Natural killer cell (primary cell): ENCODE data around the gene GP2. TPM values are rescaled to one million over a fixed set of nuclear protein-coding genes. Genes with fewer than 3 reads are reported as not detected.

Source experiments
- ATAC-seq, 3 donors: fragments of 150-1000 bp in 2 of 3; fragments of 200-7000 bp in 1 of 3; cut with Tn5 transposase; 1 replicate in 1 of 3; 2 replicates in 2 of 3; pipeline ENCODE4 v1.10.0; 2021; ENCODE audit warnings: mild to moderate bottlenecking in 2 of 3, moderate library complexity in 2 of 3
- DNase-seq, 2 donors: peaks; one replicate each; pipeline versions ENCODE4 v3.0.0 to v3.0.0-alpha.2; 2013 to 2021; ENCODE audit warnings: mixed read lengths in 1 of 2
- H3K27ac ChIP-seq: one replicate; pipeline ENCODE4 v1.5.1; 2013; ENCODE audit warnings: mild to moderate bottlenecking, low read length
- H3K27me3 ChIP-seq: one replicate; pipeline ENCODE4 v1.6.1; 2013; ENCODE audit warnings: low read length; ENCODE audit not compliant: control insufficient read depth, insufficient read depth
- H3K36me3 ChIP-seq: one replicate; pipeline ENCODE4 v1.6.1; 2013; ENCODE audit warnings: low read length; ENCODE audit not compliant: control insufficient read depth, insufficient read depth
- H3K4me1 ChIP-seq: one replicate; pipeline ENCODE4 v1.6.1; 2013; ENCODE audit warnings: low read length; ENCODE audit not compliant: control insufficient read depth, insufficient read depth
- H3K4me3 ChIP-seq: one replicate; pipeline ENCODE4 v1.5.1; 2013; ENCODE audit warnings: low read length
- H3K9me3 ChIP-seq: one replicate; pipeline ENCODE4 v1.6.1; 2013; ENCODE audit warnings: low read length; ENCODE audit not compliant: control insufficient read depth, insufficient read depth
- H3K27ac Mint-ChIP-seq, 2 donors: one replicate each; pipeline ENCODE4 v1.8.0; 2022; ENCODE audit warnings: mild to moderate bottlenecking in 2 of 2, mixed read lengths in 2 of 2, moderate library complexity in 1 of 2
- H3K27me3 Mint-ChIP-seq, 2 donors: one replicate each; pipeline ENCODE4 v1.8.0; 2022; ENCODE audit warnings: low read depth in 2 of 2, mixed read lengths in 2 of 2
- H3K36me3 Mint-ChIP-seq: one replicate; pipeline ENCODE4 v1.8.0; 2022; ENCODE audit warnings: mixed read lengths
- H3K4me1 Mint-ChIP-seq, 2 donors: one replicate each; pipeline ENCODE4 v1.8.0; 2022; ENCODE audit warnings: mixed read lengths in 2 of 2
- H3K4me3 Mint-ChIP-seq: one replicate; pipeline ENCODE4 v1.8.0; 2022; ENCODE audit warnings: mild to moderate bottlenecking, moderate library complexity, mixed read lengths
- H3K9me3 Mint-ChIP-seq, 2 donors: one replicate each; pipeline ENCODE4 v1.8.0; 2022; ENCODE audit warnings: mixed read lengths in 2 of 2
- CTCF ChIP-seq: fragments of 200-600 bp; IDR thresholded peaks from one replicate; pipeline ENCODE4 v1.8.0; 2022; ENCODE audit warnings: antibody characterized with exemption
- WGBS: methylation state at CpG from one replicate; pipeline ENCODE4 v1.1.7; 2013; ENCODE audit warnings: missing lambda C conversion rate; ENCODE audit not compliant: insufficient coverage; 5-methylcytosine and 5-hydroxymethylcytosine counted together
- intact Hi-C: fragments of 100-400 bp; cut with micrococcal nuclease; formaldehyde crosslinking; loops from one replicate; pipeline ENCODE4 v1.14.2; 2022
- total RNA-seq, 4 donors: library from RNA; stranded (reverse); fragments of 120-200 nt in 1 of 4; gene quantifications; one replicate each; pipeline versions ENCODE4 v1.2.3 to v1.2.4, GENCODE V29; 2013 to 2022

GP2 gene
- total RNA-seq, 3 donors from 2014 or later (not counting 1 experiment from before 2014, with no cell fraction given): not detected

GRCh38 chr16:20329392-20330138 lies 2.3 kb upstream of the GP2 start:
- H3K4me3 Mint-ChIP-seq: no peak overlapping the region

GRCh38 chr16:20326321-20326720 lies 992 bp downstream of the GP2 start:
- intact Hi-C loops: no loop called here
- no peaks in the 10 kb centered on the region for H3K9me3 ChIP-seq
- H3K36me3 ChIP-seq: no peaks in the 10 kb centered on the region
- no peak for TF ChIP-seq CTCF
- DNase-seq (no peak), ATAC-seq (no peak)
- 67% methylated on average over 3 of the region's 3 CpGs for WGBS
- Mint-ChIP-seq H3K36me3 (no peaks in the 10 kb centered on the region), H3K27ac (no peak overlapping the region), H3K4me1 (no peaks in the 10 kb centered on the region), H3K4me3 (no peak overlapping the region), H3K9me3 (no peaks in the 10 kb centered on the region), H3K27me3 (peaks cover 0 to 2% of the 10 kb centered on the region in 2 donors)
- H3K27me3 ChIP-seq: no peaks in the 10 kb centered on the region
- no peaks in the 10 kb centered on the region for H3K4me1 ChIP-seq
- H3K4me3 ChIP-seq: no peak overlapping the region
- no peak overlapping the region for H3K27ac ChIP-seq

More at GRCh38 chr16:20329392-20330138, 2.3 kb upstream of the GP2 start:
- no peak for TF ChIP-seq CTCF
- Histone ChIP-seq H3K27ac (no peak overlapping the region), H3K9me3 (no peaks in the 10 kb centered on the region), H3K4me1 (no peaks in the 10 kb centered on the region), H3K4me3 (no peak overlapping the region), H3K27me3 (no peaks in the 10 kb centered on the region), H3K36me3 (no peaks in the 10 kb centered on the region)
- no peaks in the 10 kb centered on the region for H3K27me3 Mint-ChIP-seq
- no peaks in the 10 kb centered on the region for H3K36me3 Mint-ChIP-seq
- H3K9me3 Mint-ChIP-seq: no peaks in the 10 kb centered on the region
- H3K27ac Mint-ChIP-seq: no peak overlapping the region
- ATAC-seq (no peak), DNase-seq (no peak)
- 70% methylated on average over 5 of the region's 5 CpGs for WGBS
- intact Hi-C loops: no loop called here
- no peaks in the 10 kb centered on the region for H3K4me1 Mint-ChIP-seq

- H3K4me1 Mint-ChIP-seq: no peaks in the 10 kb centered on the region
- H3K27me3 Mint-ChIP-seq: peaks cover 0 to 3% of the 10 kb centered on the region in 2 donors
- H3K36me3 ChIP-seq: no peaks in the 10 kb centered on the region
- 66% methylated on average over 2 of the region's 3 CpGs for WGBS
- TF ChIP-seq CTCF: no peak
- H3K4me3 ChIP-seq: no peak overlapping the region
- H3K36me3 Mint-ChIP-seq: no peaks in the 10 kb centered on the region
- intact Hi-C loops: no loop called here
- no peak for ATAC-seq
- H3K9me3 Mint-ChIP-seq: no peaks in the 10 kb centered on the region
- H3K27me3 ChIP-seq: no peaks in the 10 kb centered on the region
- no peak for DNase-seq
- H3K4me3 Mint-ChIP-seq: no peak overlapping the region
- no peaks in the 10 kb centered on the region for H3K4me1 ChIP-seq
- no peaks in the 10 kb centered on the region for H3K9me3 ChIP-seq
- H3K27ac Mint-ChIP-seq: no peak overlapping the region
- no peak overlapping the region for H3K27ac ChIP-seq
These were observed 2.3 kb downstream of the GP2 start for GRCh38 chr16:20325005-20325404.

GRCh38 chr16:20323591-20324117 lies 3.7 kb downstream of the GP2 start:
- 84% methylated on average over 9 of the region's 9 CpGs for WGBS
- TF ChIP-seq CTCF: no peak
- Histone ChIP-seq H3K4me3 (no peak overlapping the region), H3K9me3 (no peaks in the 10 kb centered on the region), H3K4me1 (no peaks in the 10 kb centered on the region), H3K27me3 (no peaks in the 10 kb centered on the region), H3K36me3 (no peaks in the 10 kb centered on the region), H3K27ac (no peak overlapping the region)
- no peaks in the 10 kb centered on the region for H3K36me3 Mint-ChIP-seq
- intact Hi-C loops: no loop called here
- H3K27me3 Mint-ChIP-seq: peaks cover 0 to 3% of the 10 kb centered on the region in 2 donors
- no peak overlapping the region for H3K4me3 Mint-ChIP-seq
- H3K27ac Mint-ChIP-seq: no peak overlapping the region
- no peak for ATAC-seq
- H3K4me1 Mint-ChIP-seq: no peaks in the 10 kb centered on the region
- no peaks in the 10 kb centered on the region for H3K9me3 Mint-ChIP-seq
- no peak for DNase-seq
